ENCODE results near the gene INPP5J. TPM values are rescaled to one million over a fixed set of nuclear protein-coding genes. Genes with fewer than 3 reads are reported as not detected.

INPP5J gene
- total RNA-seq, 1 donor from 2014 or later: 5.2 TPM

DNA sequence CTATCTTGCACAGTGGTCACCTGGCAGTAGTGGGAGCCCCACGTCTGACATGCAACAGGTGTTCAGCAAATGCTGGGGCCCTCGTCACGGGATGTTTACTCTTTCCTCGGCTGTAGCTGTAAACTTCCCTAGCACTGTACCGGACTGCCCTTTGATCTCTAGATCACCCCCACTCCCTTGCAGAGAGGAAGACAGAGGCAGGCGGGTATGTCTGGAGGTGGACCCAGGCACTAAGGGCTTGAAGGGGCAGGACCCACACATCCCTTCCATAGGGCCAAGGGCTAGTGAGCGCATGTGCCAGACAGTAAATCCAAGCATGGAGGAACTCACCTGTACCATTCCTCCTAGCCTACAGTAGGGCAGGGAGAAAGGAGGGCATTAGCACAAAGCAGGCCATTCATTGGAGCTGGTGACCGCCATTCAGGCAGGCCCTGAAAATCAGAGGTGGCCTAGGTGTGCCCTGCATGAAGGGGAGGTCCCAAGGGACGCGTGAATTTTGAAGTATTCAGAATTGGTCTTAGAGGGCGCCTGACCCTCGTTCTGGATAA, 43.6 kb upstream of the INPP5J start:
- no peaks in the 10 kb centered on the region for H3K36me3 Mint-ChIP-seq (ENCODE audit: low read depth)
- H3K9me3 Mint-ChIP-seq (ENCODE audit: low read depth): no peaks in the 10 kb centered on the region
- TF ChIP-seq, protein P1, sequence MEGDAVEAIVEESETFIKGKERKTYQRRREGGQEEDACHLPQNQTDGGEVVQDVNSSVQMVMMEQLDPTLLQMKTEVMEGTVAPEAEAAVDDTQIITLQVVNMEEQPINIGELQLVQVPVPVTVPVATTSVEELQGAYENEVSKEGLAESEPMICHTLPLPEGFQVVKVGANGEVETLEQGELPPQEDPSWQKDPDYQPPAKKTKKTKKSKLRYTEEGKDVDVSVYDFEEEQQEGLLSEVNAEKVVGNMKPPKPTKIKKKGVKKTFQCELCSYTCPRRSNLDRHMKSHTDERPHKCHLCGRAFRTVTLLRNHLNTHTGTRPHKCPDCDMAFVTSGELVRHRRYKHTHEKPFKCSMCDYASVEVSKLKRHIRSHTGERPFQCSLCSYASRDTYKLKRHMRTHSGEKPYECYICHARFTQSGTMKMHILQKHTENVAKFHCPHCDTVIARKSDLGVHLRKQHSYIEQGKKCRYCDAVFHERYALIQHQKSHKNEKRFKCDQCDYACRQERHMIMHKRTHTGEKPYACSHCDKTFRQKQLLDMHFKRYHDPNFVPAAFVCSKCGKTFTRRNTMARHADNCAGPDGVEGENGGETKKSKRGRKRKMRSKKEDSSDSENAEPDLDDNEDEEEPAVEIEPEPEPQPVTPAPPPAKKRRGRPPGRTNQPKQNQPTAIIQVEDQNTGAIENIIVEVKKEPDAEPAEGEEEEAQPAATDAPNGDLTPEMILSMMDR (IDR thresholded peaks at IDR 0.05): no peak
- H3K4me1 Mint-ChIP-seq (ENCODE audit: low read depth): peaks cover 32% of the 10 kb centered on the region
- no peak for DNase-seq (ENCODE audit: low spot score)
- H3K27ac Mint-ChIP-seq (ENCODE audit: unreplicated experiment): no peak overlapping the region
- H3K4me3 Mint-ChIP-seq (ENCODE audit: unreplicated experiment): no peak overlapping the region
- H3K27me3 Mint-ChIP-seq (ENCODE audit: low read depth): no peaks in the 10 kb centered on the region

DNA sequence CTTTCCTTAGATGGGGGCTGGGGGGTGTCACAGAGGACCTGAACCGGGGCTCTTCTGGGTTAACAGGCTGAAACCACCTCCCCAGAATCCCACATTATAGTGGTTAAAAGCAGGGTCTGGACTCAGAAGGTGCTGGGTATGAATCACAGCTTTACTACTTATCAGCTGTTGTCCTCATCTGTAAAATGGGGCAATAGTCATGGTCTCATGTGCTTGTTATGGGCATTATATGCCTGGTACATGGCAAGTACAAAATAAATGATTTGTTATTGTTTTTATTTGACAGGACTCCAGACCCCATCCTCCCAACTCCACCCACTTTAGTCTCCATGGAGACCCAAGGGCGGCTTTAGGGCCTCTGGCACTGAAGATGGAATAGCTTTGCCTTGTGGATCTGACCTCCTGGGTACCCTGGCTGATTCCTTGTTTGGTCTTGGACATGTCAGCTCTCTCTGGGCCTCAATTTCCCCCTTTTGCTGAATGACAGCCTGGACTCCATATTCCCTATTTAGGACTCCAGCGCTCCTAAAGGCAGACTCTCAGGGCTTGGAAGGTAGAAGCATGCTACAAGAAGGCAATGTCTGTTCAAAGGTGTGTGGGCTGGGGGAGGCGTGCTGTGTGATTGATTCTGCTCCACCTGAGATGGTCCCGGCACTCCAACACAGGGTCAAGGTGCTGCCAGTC, 42.5 kb upstream of the INPP5J start:
- TF ChIP-seq, protein P1 (IDR thresholded peaks at IDR 0.05): no peak
- H3K27ac Mint-ChIP-seq (ENCODE audit: unreplicated experiment): peak overlapping the region; percentile 88
- peaks cover 37% of the 10 kb centered on the region for H3K4me1 Mint-ChIP-seq (ENCODE audit: low read depth)
- H3K36me3 Mint-ChIP-seq (ENCODE audit: low read depth): no peaks in the 10 kb centered on the region
- peak overlapping the region; percentile 88 for H3K4me3 Mint-ChIP-seq (ENCODE audit: unreplicated experiment)
- DNase-seq (ENCODE audit: low spot score): no peak
- H3K27me3 Mint-ChIP-seq (ENCODE audit: low read depth): no peaks in the 10 kb centered on the region
- H3K9me3 Mint-ChIP-seq (ENCODE audit: low read depth): no peaks in the 10 kb centered on the region

DNA sequence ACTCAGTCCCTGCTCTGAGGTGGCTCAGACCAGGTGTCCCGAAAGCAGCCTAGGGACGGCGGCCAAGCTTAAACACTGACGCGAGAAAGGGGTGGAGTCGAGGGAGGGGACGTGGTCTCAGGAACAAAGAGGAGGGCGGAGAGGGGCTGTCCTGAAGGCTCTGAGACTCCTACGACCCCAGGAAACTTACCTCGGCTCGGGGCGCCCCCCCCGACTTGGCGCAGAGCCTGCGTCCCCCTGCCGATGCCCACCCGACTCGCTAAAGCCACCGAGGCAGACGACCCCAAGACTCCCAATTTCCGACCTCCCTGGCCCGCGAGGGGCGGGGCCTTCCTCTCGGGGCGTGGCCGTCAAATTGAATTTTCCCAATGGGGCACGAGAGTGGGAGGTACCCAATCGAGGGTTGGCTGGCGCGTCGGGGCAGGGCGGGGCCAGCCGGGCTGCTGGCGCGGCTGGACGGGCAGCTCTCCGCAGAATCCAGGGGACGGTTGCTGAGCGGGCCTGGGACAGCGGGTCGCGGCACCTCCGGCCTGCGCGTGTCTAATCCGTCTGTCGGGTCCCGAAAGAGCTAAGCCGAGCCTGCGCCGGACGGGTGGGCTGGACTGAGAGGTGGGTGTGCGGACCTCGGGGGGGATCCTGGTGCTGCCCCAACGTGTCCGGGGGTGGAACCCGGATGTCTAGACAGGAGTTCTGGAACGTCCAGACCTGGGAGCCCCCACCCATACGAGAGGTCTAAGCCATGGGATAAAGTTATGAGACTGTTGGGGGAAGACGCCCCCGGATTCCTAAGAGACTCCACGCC, 41.7 kb upstream of the INPP5J start, which contains the start of gene SMTN:
TSS of gene SMTN (plus strand) at position 471 of the 802 bp plus-strand sequence. CDS start 1,941 bp downstream, outside the sequence.
- H3K4me1 Mint-ChIP-seq (ENCODE audit: low read depth): peaks cover 39% of the 10 kb centered on the region
- H3K9me3 Mint-ChIP-seq (ENCODE audit: low read depth): no peaks in the 10 kb centered on the region
- H3K27ac Mint-ChIP-seq (ENCODE audit: unreplicated experiment): peak within 1 kb of the TSS; percentile 88
- peak within 1 kb of the TSS; percentile 88 for H3K4me3 Mint-ChIP-seq (ENCODE audit: unreplicated experiment)
- no peak for DNase-seq (ENCODE audit: low spot score)
- H3K27me3 Mint-ChIP-seq (ENCODE audit: low read depth): no peaks in the 10 kb centered on the region
- TF ChIP-seq, protein P1 (IDR thresholded peaks at IDR 0.05): peak; percentile 40
- no peaks in the 10 kb centered on the region for H3K36me3 Mint-ChIP-seq (ENCODE audit: low read depth)

DNA sequence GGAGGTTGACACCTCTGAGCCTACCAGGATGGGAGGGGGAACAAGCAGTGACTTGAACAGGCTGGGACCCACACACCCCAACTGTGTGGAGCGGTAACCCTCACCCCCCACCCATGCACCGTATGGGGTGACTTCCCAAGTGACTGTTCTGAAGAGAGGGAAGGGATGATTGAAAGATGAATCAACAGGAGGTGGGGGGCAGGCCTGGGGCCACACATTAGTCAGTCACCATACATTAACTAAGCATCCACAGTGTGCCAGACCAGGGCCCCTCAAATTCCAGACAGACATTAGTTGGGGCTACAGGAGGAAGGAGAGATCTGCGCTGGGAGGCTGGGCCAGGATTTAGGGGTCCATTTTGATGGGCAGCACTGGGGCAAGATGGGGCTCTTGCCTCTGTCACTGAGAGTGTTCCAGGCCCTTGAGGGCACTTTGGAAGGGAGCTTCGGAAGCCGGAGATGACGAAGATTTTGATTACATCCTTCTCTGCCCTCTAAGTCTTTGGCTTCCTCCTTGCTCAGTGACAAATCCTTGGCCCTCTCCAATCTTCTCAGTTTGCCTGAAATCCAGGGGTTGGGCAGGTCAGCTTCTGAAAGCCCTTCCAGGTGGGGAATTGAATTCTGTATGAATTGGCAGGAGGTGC, 40.7 kb upstream of the INPP5J start:
- H3K36me3 Mint-ChIP-seq (ENCODE audit: low read depth): no peaks in the 10 kb centered on the region
- peak overlapping the region; percentile 79 for H3K27ac Mint-ChIP-seq (ENCODE audit: unreplicated experiment)
- H3K4me1 Mint-ChIP-seq (ENCODE audit: low read depth): peaks cover 39% of the 10 kb centered on the region

More for the DNA sequence above, 40.7 kb upstream of the INPP5J start:
- Mint-ChIP-seq H3K4me3 (ENCODE audit: unreplicated experiment) (peak overlapping the region; percentile 88), H3K9me3 (ENCODE audit: low read depth) (no peaks in the 10 kb centered on the region), H3K27me3 (ENCODE audit: low read depth) (no peaks in the 10 kb centered on the region)
- TF ChIP-seq, protein P1 (IDR thresholded peaks at IDR 0.05): no peak
- DNase-seq (ENCODE audit: low spot score): no peak
